Neural cell (in vitro differentiated cells): ENCODE data around the gene MEMO1. TPM values are rescaled to one million over a fixed set of nuclear protein-coding genes. Genes with fewer than 3 reads are reported as not detected.
"Not testable (repeated sequence)": the region's sequence is repeated elsewhere in the genome, so short reads cannot be mapped to it uniquely, and the experiment has no call there.

Experiments
- H2AFZ ChIP-seq: fragments of 200-600, 300-800 bp; sonication (generic), shearing (Covaris generic); 2 replicates; pipeline ENCODE4 v1.6.0; 2014; ENCODE audit warnings: low read depth, mild to moderate bottlenecking, antibody characterized with exemption, low read length, moderate library complexity
- H3F3A ChIP-seq: fragments of 200-600 bp; shearing (Covaris generic); 2 replicates; pipeline ENCODE4 v1.6.1; 2016; ENCODE audit warnings: mild to moderate bottlenecking, moderate library complexity, mixed read lengths, antibody characterized with exemption, low read length; ENCODE audit not compliant: insufficient read depth, poor library complexity, severe bottlenecking
- H3K27ac ChIP-seq: fragments of 200-600, 300-800 bp; sonication (generic), shearing (Covaris generic); 2 replicates; pipeline ENCODE4 v1.5.1; 2014; ENCODE audit warnings: mild to moderate bottlenecking, low read length, moderate library complexity
- H3K27me3 ChIP-seq: fragments of 300-800, 200-600 bp; sonication (generic), shearing (Covaris generic); 2 replicates; pipeline ENCODE4 v1.6.0; 2014; ENCODE audit warnings: mild to moderate bottlenecking, low read depth, low read length, moderate library complexity; ENCODE audit not compliant: insufficient read depth
- H3K36me3 ChIP-seq: fragments of 300-800, 200-600 bp; sonication (generic), shearing (Covaris generic); 2 replicates; pipeline ENCODE4 v1.5.1; 2014; ENCODE audit warnings: mild to moderate bottlenecking, antibody characterized with exemption, low read length, moderate library complexity; ENCODE audit not compliant: insufficient read depth
- H3K4me2 ChIP-seq: fragments of 300-800, 200-600 bp; sonication (generic), shearing (Covaris generic); 2 replicates; pipeline ENCODE4 v1.6.0; 2014; ENCODE audit warnings: mild to moderate bottlenecking, low read length
- H3K4me3 ChIP-seq: fragments of 300-800, 200-600 bp; sonication (generic), shearing (Covaris generic); 2 replicates; pipeline ENCODE4 v1.5.1; 2014; ENCODE audit warnings: mild to moderate bottlenecking, low read length, moderate library complexity
- H3K79me2 ChIP-seq: fragments of 200-600 bp; shearing (Covaris generic); replicated peaks from 2 replicates; pipeline ENCODE4 v1.6.0; 2014; ENCODE audit warnings: mild to moderate bottlenecking, low read length, moderate library complexity; ENCODE audit not compliant: insufficient read depth
- H3K9ac ChIP-seq: fragments of 300-800, 200-600 bp; sonication (generic), shearing (Covaris generic); 2 replicates; pipeline ENCODE4 v1.6.1; 2016; ENCODE audit warnings: mild to moderate bottlenecking, low read length, mixed read lengths
- H3K9me2 ChIP-seq: fragments of 200-600 bp; shearing (Covaris generic); 2 replicates; pipeline ENCODE4 v1.6.1; 2016; ENCODE audit warnings: mild to moderate bottlenecking, low read length, mixed read lengths; ENCODE audit not compliant: insufficient read depth
- H3K9me3 ChIP-seq: fragments of 200-600, 300-800 bp; sonication (generic), shearing (Covaris generic); 2 replicates; pipeline ENCODE4 v1.6.1; 2016; ENCODE audit warnings: mild to moderate bottlenecking, mixed run types, low read length, moderate library complexity, mixed read lengths
- H4K20me1 ChIP-seq: fragments of 200-600 bp; shearing (Covaris generic); 2 replicates; pipeline ENCODE4 v1.6.1; 2016; ENCODE audit warnings: mild to moderate bottlenecking, mixed run types; ENCODE audit not compliant: insufficient read depth
- CTCF ChIP-seq: fragments of 450-650 bp; IDR thresholded peaks from 2 replicates; pipeline ENCODE4 v1.5.1; 2014; ENCODE audit warnings: antibody characterized with exemption, mild to moderate bottlenecking, moderate library complexity; ENCODE audit not compliant: poor library complexity, severe bottlenecking
- EP300 ChIP-seq: fragments of 450-650 bp; conservative IDR thresholded peaks from 2 replicates; pipeline ENCODE4 v1.6.1; 2014; ENCODE audit warnings: antibody characterized with exemption, mild to moderate bottlenecking, moderate library complexity; ENCODE audit not compliant: poor library complexity, severe bottlenecking
- EZH2 ChIP-seq: fragments of 200-600, 300-800 bp; shearing (Covaris generic), sonication (generic); IDR thresholded peaks from 2 replicates; pipeline ENCODE4 v1.6.1; 2014; ENCODE audit warnings: antibody characterized with exemption, low read length, borderline replicate concordance, mild to moderate bottlenecking; ENCODE audit not compliant: insufficient read depth, poor library complexity, severe bottlenecking
- MXI1 ChIP-seq: fragments of 450-650 bp; conservative IDR thresholded peaks from 2 replicates; pipeline ENCODE4 v1.6.1; 2014; ENCODE audit warnings: antibody characterized with exemption, mild to moderate bottlenecking; ENCODE audit not compliant: poor library complexity, severe bottlenecking
- POLR2AphosphoS5 ChIP-seq: IDR thresholded peaks from 2 replicates; pipeline ENCODE4 v1.6.1; 2012
- RAD21 ChIP-seq: fragments of 450-650 bp; conservative IDR thresholded peaks from 2 replicates; pipeline ENCODE4 v1.6.1; 2014; ENCODE audit warnings: antibody characterized with exemption, mild to moderate bottlenecking, moderate library complexity
- REST ChIP-seq: IDR thresholded peaks from 2 replicates; pipeline ENCODE4 v1.6.1; 2012; ENCODE audit warnings: borderline replicate concordance
- SMC3 ChIP-seq: fragments of 450-650 bp; conservative IDR thresholded peaks from 2 replicates; pipeline ENCODE4 v1.6.1; 2014; ENCODE audit warnings: antibody characterized with exemption, mild to moderate bottlenecking, moderate library complexity; ENCODE audit not compliant: poor library complexity
- TAF1 ChIP-seq: IDR thresholded peaks from 2 replicates; pipeline ENCODE4 v1.6.1; 2012; ENCODE audit warnings: low read depth
- polyA plus RNA-seq: library from polyadenylated mRNA; depleted of rRNA; stranded (reverse); fragments of >200 nt; gene quantifications from 2 replicates; pipeline ENCODE4 v1.2.3, GENCODE V29; 2014

Gene MEMO1
- polyA plus RNA-seq, 1 donor from 2014 or later, result 124 TPM

- H3K9me3 ChIP-seq, result no peaks in the 10 kb centered on the region
- no peaks in the 10 kb centered on the region for H3K36me3 ChIP-seq
- H3K9ac ChIP-seq, result peak overlapping the region; percentile 70
- peaks cover 7% of the 10 kb centered on the region for H4K20me1 ChIP-seq
- H3K4me3 ChIP-seq, result peak overlapping the region; percentile 74
- peak overlapping the region; percentile 88 for H3K4me2 ChIP-seq
- H3K27ac ChIP-seq, result peak overlapping the region; percentile 78
- TF ChIP-seq MXI1 (no peak), REST (no peak), POLR2AphosphoS5 (no peak), TAF1 (no peak), CTCF (no peak), EP300 (no peak), EZH2 (no peak), RAD21 (no peak), SMC3 (no peak)
- peaks cover 14% of the 10 kb centered on the region for H3F3A ChIP-seq
- H3K27me3 ChIP-seq, result no peaks in the 10 kb centered on the region
- peaks cover 30% of the 10 kb centered on the region for H3K79me2 ChIP-seq
- H3K9me2 ChIP-seq, result no peaks in the 10 kb centered on the region
- H2AFZ ChIP-seq, result peak overlapping the region; percentile 90
Measured at GRCh38 chr2:32011485-32011960, 715 bp upstream of the MEMO1 start.

- H3K36me3 ChIP-seq, H2AFZ ChIP-seq, H3K27me3 ChIP-seq, H3K4me2 ChIP-seq, H3K9me2 ChIP-seq, H4K20me1 ChIP-seq, H3K9me3 ChIP-seq: not testable (repeated sequence)
- Histone ChIP-seq H3K27ac (peak overlapping the region; percentile 28), H3K79me2 (peaks cover 43% of the 10 kb centered on the region), H3F3A (peaks cover 14% of the 10 kb centered on the region), H3K9ac (peak overlapping the region; percentile 65), H3K4me3 (peak overlapping the region; percentile 74)
Measured at GRCh38 chr2:32010280-32010669, 533 bp downstream of the MEMO1 start.
